GM18861 (cell line): Measurements from ENCODE around the gene B4GAT1.
"Not testable (repeated sequence)": the region's sequence is repeated elsewhere in the genome, so short reads cannot be mapped to it uniquely, and the experiment has no call there.

Source experiments
- ATAC-seq: cut with Tn5 transposase; IDR thresholded peaks from one replicate; pipeline ENCODE4 v1.9.1; 2021; ENCODE audit not compliant: unreplicated experiment

Gene B4GAT1

DNA sequence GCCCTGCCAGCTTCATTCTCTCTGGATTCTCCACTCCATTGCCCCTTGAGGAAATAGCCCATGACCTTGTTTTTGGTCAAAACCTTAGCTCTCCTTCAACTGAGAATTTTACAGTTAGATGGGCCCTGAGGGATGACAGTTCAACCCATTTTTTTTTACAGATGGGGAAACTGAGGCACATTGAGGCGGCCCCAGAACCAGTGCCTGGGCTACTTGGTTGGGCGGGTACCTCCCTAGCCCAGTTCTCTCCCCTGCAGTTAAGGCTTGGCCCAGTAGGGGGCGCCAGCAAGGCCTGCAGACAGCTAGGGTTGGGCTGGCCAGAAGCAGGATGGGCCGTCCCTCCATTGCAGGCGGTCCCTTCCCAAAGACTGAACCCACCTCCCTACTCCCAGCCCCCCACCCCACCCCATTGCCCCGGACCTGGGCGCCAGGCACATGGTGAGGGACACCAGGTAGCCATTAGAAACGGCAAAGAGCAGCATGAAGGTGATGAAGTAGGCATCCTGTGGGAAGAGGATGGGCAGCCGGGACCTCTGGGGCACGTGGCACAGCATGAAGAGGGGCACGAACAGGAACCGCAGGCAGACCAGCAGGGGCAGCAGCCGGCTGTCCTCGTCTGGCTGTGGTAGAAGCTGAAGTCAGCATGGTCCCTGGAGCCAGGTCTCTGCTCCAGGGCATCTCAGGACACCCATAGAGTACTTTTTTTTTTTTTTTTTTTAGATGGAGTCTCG lies 16.5 kb upstream of the B4GAT1 start:
- no peak for ATAC-seq

DNA sequence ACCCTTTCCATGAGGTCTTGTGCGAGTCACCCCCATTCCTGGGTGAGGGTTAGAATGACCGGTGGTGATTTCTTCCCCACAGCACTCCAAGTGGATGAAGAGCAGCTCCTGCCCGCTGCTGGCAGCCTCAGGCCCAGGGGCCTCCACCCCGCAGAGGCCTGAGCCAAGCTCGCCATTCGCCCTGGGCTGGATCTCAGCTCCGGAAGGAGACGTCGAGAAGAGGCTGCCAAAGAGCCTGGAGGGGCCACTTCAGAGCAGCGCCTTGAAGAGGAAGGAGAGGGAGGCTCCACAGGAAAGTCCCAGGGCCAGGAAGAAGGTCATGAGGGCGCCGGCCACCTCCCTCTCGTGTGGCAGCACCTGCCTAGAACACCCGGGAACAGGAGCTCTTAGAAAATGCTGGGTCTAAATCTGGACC lies 15.8 kb upstream of the B4GAT1 start:
- no peak for ATAC-seq

DNA sequence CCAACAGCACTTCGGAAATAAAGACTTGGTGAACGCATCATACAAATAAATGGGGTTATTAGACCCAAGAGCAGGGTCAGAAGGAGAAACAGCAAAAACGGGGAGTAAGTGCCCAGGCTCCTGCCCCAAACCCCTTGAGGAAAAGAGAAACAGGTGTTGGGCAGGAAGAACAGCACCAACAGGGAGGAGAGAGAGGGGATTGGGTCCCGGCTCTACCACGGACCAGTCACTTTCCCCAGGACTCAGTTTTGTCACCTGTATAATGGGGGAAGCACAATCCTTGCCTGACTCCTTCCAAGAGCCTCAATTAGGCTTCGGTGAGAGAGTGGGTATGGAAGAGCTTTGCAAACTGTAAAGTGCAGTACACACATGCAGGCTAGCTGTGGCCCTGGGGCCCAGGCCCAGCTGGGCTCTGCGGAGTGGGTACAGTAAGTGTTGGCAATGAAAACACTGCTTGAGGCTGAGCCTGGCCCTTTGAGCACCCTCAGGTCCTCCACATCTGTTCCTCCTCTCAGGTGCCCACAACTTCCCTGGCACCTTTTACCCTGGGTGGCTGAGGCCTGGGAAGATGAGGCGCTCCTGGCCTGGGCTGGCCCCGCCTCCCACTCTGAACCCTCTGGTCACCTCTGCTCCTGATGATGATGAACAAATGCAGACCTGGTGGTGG lies 15.2 kb upstream of the B4GAT1 start:
- no peak for ATAC-seq

DNA sequence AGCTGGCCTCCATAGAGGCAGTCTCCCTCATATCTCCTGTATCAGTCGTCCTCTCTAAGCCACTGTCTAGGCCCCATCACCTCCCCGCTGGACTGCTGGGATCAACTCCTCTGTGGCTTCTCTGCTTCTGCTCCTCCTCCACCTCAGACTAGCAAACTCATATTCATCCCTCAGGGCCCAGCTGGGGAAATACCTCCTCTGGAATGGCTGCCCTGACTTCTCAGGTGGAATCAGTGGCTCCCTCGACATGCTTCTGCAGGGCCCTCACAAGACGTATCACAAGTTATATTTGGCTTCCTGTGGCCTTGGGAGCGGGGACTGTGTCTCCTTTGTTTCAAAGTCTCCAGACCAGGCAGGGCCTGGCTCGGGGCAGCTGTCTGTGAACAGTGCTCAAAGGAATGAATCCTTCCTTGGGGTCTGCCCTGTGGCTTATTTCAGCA lies 14.1 kb upstream of the B4GAT1 start:
- ATAC-seq, result no peak

DNA sequence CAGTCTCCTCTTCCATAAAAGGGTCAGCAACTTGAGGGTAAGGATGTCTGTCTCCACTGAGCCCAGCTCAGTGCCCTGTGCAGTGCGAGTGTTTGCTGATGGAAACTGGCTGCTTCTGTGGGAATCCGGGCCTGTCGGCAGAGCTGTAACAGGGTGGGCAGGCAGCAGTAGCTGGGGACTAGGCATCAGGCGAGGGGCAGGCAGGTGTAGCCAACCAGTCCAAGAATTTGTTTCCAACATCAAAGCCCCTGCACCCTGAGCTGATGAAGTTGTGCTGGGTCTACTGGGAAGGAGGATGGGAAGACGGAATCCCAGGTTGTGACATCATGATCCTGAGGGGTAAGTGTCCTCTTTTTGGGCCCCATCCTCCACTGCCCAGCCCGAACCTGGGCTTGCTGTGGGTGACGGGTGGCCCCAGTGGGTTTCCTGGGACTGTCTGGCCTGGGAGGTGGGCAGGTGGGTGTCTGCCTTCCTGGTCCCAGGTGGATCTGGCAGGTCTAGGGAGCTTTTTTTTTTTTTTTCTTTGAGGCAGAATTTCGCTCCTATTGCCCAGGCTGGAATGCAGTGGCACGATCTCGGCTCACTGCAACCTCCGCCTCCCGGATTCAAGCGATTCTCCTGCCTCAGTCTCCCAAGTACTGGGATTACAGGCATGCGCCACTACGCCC lies 13.1 kb upstream of the B4GAT1 start:
- no peak for ATAC-seq

DNA sequence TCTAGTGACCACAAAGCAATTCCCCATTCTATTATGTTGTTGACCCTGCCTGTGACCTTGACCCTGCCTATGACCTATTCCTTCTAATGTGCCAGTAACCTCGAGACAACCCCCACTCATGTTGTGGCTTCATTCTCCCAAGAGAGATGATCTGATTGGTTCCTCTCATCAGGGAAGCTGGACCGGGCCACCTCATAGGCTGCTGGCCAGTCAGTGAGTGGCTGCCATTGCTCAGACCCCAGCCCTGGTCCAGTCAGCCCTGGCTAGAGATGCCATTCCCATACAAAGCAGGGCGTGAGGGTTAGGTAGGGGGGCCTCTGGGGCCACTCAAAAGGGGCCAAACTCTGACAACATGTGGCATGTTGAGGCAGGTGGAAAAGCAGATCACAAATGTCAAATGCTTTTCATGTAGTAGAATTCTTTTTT lies 12.2 kb upstream of the B4GAT1 start:
- ATAC-seq, result no peak

DNA sequence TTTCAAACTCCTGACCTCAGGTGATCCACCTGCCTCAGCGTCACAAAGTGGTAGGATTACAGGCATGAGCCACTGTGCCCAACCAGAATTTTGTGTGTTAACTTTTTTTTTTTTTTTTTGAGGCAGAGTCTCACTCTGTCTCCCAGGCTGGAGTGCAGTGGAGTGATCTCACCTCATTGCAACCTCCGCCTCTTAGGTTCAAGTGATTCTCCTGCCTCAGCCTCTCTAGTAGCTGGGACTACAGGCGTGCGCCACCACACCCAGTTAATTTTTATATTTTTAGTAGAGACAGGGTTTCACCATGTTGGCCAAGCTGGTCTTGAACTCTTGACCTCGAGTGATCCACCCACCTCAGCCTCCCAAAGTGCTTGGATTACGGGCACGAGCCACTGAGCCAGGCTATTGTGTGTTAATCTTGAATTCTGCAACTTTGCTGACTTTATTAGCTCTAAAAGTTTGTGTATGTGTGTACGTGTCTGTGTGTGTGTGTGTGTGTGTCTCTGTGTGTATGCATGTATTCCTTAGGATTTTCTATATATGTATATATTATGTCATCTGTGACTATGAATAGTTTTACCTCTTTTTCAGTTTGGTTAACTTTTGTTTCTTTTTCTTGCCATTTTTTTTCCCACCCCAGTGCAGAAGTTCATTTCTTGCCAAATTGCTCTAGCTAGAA lies 3.3 kb upstream of the B4GAT1 start:
- not testable (repeated sequence) for ATAC-seq

DNA sequence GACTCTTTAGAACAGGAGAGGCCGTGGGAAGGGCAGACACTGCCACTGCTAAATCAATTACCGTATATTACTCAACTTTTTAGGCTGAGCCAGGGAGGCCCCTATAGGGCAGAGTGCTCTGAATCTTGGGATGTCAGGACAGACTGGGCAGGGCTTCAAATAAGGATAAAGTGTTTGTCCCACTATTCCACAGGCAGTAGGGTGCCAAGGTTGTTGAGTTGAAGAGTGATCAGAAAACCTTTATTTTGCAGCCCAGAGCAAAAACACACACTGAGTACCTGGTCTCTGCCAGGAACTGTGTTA lies 1.6 kb upstream of the B4GAT1 start:
- ATAC-seq, result no peak

DNA sequence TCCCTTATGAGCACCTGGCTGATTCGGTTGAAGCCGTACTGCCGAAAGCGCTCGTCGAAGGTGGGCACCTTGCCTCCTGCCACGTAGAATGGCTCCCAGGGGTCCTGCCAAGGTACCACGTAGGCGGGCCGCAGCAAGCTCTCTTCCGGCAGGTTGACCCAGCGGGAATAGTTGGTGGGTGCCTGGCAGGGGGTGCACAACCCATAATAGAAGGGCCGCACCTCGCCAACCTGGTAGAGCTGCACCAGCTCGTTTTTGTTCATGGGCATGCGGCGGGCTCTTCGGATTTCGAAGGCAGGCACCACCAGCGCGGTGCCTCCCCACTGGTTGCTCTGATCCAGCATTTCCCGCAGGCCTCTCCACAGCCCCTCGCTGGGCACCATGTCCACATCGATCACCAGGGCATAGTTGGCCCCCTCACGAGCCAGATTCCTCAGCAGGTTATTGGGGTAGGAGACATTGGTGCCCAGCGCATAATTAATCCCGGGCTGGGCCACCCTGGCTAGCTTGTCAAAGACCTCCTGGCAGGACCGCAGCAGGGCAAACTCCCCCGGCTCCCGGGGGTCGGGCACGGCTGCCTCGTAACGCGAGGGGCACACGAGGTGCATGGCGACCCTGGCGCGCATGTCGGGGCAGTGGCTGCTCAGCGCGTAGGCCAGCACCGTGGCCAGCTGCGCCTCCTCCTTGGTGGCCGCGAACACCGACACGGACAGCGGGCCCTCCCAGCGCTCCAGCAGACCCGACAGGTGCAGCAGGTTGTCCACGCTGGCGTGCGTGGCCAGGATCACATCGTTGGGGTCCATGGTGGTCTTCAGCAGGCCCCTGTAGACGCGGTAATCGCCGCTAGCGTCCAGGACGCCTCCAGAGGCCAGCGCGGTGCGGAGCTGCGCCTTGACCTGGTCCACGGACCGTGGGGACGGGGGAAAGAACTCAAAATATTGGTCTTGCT lies 679 bp downstream of the B4GAT1 start:
- ATAC-seq, result no peak

DNA sequence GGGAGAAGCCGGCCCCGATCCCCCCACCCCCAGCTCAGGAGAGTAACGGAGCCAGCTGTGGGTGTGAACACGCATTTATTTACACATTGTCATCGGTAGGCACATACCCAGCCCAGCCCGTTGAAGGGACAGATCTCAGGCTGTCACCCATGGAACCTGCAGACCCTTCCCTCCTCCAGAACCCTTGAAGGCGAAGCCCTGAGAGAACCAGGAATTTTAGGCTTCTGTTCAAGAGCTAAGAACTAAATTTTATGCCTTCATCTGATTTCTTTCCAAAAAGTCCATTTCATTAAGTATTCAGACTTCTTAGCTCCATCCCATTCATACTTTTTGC lies 2.1 kb downstream of the B4GAT1 start:
- ATAC-seq, result peak; percentile 7

DNA sequence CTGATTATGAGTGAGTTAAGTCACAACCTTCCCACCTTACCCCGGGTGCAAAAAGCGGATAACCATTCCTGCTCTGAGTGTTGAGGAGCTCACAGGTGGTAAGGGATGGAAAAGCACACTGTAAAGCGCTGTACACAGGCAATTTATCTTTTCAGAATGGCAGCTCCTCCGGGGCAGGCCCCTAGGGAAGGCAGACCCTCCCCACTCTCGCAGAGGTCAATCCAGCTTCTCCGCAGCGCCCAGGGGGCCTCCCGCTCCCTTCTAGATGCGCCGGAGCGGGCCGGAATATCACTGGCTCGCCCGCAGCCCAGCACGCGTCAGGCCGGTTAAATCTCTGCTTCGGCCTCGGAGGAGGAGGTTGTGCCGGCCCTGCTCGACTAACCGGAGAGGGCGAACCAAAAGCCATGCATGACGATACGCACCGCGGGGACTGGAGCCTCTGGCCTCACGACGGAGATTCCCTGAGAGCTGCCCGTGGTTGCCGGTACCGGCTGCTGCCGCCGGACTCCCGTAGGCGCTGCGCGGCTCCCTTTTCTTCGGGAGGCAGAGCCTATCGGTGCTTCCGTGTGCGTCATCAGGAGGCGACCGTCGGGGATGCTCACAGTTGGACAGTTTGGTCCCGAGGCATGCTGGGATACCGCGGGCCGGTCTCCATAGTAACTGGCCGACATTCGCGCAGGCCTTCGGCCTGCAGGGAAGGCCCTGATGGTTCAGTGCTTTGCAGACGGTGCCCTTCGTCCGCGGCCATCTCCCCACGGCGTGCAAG lies 2.7 kb downstream of the B4GAT1 start, which contains the start of gene BRMS1:
BRMS1 (minus strand) TSS at position 555 of the 766 bp plus-strand sequence. CDS start 2,870 bp downstream, outside the sequence.
- peak; percentile 47 for ATAC-seq

DNA sequence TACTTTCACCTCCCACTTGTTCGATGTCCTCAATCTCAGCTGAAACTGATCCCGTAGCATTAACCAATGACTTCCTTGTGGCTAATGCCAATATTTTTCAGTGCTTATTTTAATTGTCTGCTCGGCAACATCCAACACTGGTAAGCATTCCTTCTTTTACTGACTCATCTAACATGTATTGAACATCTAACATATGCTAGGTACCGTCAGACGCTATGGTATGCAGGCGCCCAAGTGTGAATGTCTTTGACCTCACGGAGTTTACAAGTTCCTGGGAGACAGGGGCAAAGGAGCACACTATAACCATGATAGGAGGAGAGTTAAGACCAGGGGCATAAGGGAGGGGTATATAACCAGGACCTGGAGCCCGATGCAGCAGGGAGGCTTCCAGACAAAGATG lies 4.3 kb downstream of the B4GAT1 start:
- no peak for ATAC-seq

DNA sequence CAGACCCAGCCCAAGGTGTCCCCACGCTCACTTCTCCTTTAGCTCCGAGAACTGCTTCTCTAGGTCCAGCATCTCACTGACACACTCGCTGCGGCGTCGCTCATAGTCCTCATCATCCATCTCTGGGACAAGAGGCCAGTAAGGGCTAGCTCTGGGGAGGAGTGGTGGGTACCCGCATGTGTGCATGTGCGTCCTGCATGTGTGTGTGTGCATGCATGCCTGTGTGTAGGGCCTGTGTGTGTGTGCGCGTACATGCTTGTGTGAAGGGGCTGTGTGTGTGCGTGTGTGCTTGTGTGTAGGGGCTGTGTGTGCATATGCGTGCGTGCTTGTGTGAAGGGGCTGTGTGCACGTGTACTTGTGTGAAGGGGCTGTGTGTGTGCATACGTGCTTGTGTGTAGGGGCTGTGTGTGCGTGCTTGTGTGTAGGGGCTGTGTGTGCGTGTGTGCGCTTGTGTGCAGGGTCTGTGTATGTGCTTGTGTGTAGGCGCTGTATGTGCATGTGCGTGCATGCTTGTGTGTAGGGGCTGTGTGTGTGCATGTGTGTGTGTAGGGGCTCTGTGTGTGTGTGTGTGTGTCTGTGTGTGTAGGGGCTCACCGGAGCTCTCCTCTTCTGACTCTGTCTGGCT lies 5.8 kb downstream of the B4GAT1 start:
- ATAC-seq, result no peak

DNA sequence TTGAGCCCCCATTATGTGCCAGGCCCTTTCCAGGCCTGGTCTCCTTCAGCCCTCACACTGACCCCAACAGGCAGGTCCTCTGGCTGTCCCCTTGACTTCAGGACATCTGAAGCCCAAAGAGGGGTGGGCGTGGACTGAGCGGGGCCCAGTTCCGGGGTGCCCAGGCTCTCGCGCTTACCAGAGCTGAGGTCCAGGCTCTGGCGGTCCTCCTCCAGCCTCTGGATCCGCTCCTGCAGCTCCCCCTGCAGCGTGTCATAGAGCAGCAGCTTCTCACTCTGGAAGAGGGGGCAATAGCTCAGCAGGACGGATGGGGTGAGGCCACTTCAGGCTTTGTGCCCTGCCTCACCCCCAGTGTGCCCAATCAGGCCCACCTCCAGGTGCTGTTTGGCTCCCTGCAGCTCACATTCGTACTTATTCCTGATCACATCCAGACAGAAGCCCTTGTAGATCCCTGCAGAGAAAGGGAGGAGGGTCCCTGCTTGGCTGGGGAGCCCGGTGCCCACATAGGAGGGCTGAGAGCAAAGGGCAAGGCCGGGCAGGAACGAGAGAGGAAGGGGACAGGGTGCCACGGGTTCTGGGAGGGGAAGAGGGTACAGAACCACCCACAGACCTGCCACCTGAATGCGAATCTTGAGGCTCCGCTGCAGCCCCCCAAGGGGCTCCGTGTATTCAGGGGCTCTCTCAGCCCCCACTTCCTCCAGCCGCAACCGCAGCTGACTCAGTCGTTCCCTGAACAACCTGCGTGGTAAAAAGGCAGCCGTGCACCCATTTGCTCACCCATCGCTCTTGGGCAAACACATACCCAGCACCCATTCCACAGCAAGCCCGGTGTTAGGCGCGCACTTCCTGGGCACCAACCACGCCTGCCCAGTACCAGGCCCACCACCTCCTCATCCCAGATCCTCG lies 6.6 kb downstream of the B4GAT1 start:
- no peak for ATAC-seq

DNA sequence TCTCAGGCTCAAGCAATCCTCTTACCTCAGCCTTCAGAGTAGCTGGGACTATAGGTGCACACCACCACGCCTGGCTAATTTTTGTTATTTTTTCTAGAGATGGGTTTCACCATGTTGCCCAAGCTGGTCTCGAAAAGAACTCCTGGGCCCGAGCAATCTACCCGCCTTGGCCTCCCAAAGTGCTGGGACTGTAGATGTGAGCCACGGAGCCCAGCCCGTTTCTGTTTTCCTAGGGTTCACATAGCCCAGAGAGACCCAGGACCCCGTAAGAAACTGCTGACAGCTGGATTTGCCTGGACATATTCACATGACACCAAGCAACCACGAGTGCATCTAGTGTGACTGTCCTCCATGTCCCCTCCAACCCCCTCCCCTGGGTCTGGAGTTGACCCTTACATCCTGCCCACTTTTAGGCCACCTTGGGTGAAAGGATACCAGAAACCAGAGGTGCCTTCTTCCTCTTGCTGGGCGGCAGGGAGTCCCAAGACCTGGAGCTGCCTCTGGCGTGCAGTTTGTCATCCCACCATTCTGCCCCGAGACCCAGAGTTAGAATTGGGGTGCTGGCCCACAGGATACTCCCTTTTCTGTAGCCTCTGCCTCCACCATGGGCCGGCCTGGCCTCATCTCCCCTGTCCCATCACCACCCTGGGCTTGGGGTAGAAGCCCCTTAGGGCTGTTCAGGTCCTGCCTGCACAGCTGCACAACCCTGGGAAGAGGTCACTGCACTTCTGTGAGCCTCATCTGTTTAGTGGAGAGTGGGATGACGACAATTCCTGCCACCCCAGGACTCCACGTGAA lies 7.5 kb downstream of the B4GAT1 start:
- no peak for ATAC-seq

DNA sequence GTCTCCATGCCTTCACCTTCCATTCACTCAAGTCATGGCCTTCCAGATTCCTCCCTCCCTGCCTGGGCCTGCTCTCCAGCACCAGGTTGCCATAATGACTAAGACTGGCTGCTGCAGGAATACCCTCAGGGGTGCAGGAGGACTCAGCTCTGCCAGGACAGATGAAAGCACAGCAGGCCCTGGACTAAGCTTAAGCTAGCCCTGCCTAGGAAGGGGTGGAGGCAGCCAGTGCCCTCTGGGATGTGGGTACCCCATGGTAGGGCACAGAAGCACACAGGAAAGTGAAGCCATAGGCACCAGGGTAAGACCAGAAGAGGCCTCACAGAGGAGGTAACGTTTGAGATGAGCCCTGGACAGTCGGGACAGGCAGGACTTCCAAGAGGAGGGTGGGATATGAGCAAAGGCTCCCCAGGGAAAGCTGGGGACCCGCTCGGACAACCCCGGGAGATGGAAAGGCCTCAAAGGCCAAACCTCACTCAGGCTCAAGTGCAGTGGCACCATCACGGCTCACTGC lies 8.2 kb downstream of the B4GAT1 start:
- ATAC-seq, result no peak
